SK-N-SH treated with all-trans-retinoic acid at 6 μM for 48 hours (cell line): Measurements from ENCODE around the gene ZNF618.
A peak's percentile ranks its signal among the peaks of the same experiment; 100 is the strongest.

Source experiments
- ATAC-seq: fragments of 200-7000 bp; cut with Tn5 transposase; 3 replicates; pipeline ENCODE4 v1.9.1; 2020; ENCODE audit warnings: mild to moderate bottlenecking, moderate library complexity
- ARNTL ChIP-seq: fragments of 450-650 bp; formaldehyde crosslinking; IDR thresholded peaks from 2 replicates; pipeline ENCODE4 v1.5.0; 2020; ENCODE audit warnings: low read depth, mild to moderate bottlenecking, moderate library complexity, borderline replicate concordance
- ESRRG ChIP-seq: fragments of 250-450 bp; sonication (Bioruptor Pico); IDR thresholded peaks from 2 replicates; pipeline ENCODE4 v1.6.1; 2021; ENCODE audit warnings: mild to moderate bottlenecking
- GLIS3 ChIP-seq: fragments of 250-450 bp; sonication (Bioruptor Pico); IDR thresholded peaks from 2 replicates; pipeline ENCODE4 v1.5.0; 2020; ENCODE audit warnings: mild to moderate bottlenecking, moderate library complexity
- ISL1 ChIP-seq: fragments of 250-450 bp; sonication (Bioruptor Pico); IDR thresholded peaks from 2 replicates; pipeline ENCODE4 v2.1.2; 2022; ENCODE audit warnings: mild to moderate bottlenecking, moderate library complexity
- OSR1 ChIP-seq: fragments of 250-450 bp; sonication (Bioruptor Pico); IDR thresholded peaks from 2 replicates; pipeline ENCODE4 v1.8.0; 2022; ENCODE audit warnings: moderate library complexity, mild to moderate bottlenecking, inconsistent platforms
- PPARA ChIP-seq: fragments of 250-450 bp; sonication (Bioruptor Pico); IDR thresholded peaks from 2 replicates; pipeline ENCODE4 v1.5.0; 2020; ENCODE audit warnings: mild to moderate bottlenecking, borderline replicate concordance
- RARB ChIP-seq: fragments of 250-450 bp; sonication (Bioruptor Pico); IDR thresholded peaks from 2 replicates; pipeline ENCODE4 v1.8.0; 2021; ENCODE audit warnings: mild to moderate bottlenecking, moderate library complexity
- SNAI2 ChIP-seq: fragments of 250-450 bp; sonication (Bioruptor Pico); IDR thresholded peaks from 2 replicates; pipeline ENCODE4 v1.5.0; 2020; ENCODE audit warnings: mild to moderate bottlenecking, moderate library complexity
- TCF4 ChIP-seq: fragments of 250-450 bp; sonication (Bioruptor Pico); IDR thresholded peaks from 2 replicates; pipeline ENCODE4 v1.8.0; 2021; ENCODE audit warnings: mild to moderate bottlenecking, moderate library complexity, borderline replicate concordance
- TOX ChIP-seq: fragments of 250-450 bp; sonication (Bioruptor Pico); IDR thresholded peaks from 2 replicates; pipeline ENCODE4 v1.8.0; 2021; ENCODE audit warnings: mild to moderate bottlenecking, moderate library complexity, borderline replicate concordance
- ZC3H10 ChIP-seq: fragments of 250-450 bp; sonication (Bioruptor Pico); IDR thresholded peaks from 2 replicates; pipeline ENCODE4 v1.5.1; 2021; ENCODE audit warnings: mild to moderate bottlenecking, moderate library complexity
- ZFP30 ChIP-seq: fragments of 450-650 bp; formaldehyde crosslinking; IDR thresholded peaks from 2 replicates; pipeline ENCODE4 v1.5.0; 2022; ENCODE audit warnings: mild to moderate bottlenecking, moderate library complexity
- ZNF565 ChIP-seq: fragments of 450-650 bp; formaldehyde crosslinking; conservative IDR thresholded peaks from 2 replicates; pipeline ENCODE4 v1.5.0; 2020; ENCODE audit warnings: low read depth, mild to moderate bottlenecking, moderate library complexity
- ZNF8 ChIP-seq: fragments of 450-650 bp; formaldehyde crosslinking; IDR thresholded peaks from 2 replicates; pipeline ENCODE4 v1.5.0; 2020; ENCODE audit warnings: mild to moderate bottlenecking, moderate library complexity
- TF ChIP-seq, protein P1 (sequence below): fragments of 250-450 bp; sonication (Bioruptor Pico); IDR thresholded peaks from 2 replicates; pipeline ENCODE4 v1.8.0; 2021; ENCODE audit warnings: low read depth, mild to moderate bottlenecking, moderate library complexity, borderline replicate concordance
- TF ChIP-seq, protein P2 (sequence below): fragments of 250-450 bp; sonication (Bioruptor Pico); IDR thresholded peaks from 2 replicates; pipeline ENCODE4 v1.5.1; 2020; ENCODE audit warnings: low read depth, mild to moderate bottlenecking, moderate library complexity
- TF ChIP-seq, protein P3 (sequence below): fragments of 250-450 bp; sonication (Bioruptor Pico); IDR thresholded peaks from 2 replicates; pipeline ENCODE4 v1.8.0; 2020; ENCODE audit warnings: mild to moderate bottlenecking, moderate library complexity, borderline replicate concordance
- TF ChIP-seq, protein P4 (sequence below): fragments of 250-450 bp; sonication (Bioruptor Pico); IDR thresholded peaks from 2 replicates; pipeline ENCODE4 v1.5.0; 2020; ENCODE audit warnings: mild to moderate bottlenecking, moderate library complexity
- TF ChIP-seq, protein P5 (sequence below): fragments of 250-450 bp; sonication (Bioruptor Pico); IDR thresholded peaks from 2 replicates; pipeline ENCODE4 v1.5.1; 2021; ENCODE audit warnings: mild to moderate bottlenecking, moderate library complexity

Gene ZNF618

DNA sequence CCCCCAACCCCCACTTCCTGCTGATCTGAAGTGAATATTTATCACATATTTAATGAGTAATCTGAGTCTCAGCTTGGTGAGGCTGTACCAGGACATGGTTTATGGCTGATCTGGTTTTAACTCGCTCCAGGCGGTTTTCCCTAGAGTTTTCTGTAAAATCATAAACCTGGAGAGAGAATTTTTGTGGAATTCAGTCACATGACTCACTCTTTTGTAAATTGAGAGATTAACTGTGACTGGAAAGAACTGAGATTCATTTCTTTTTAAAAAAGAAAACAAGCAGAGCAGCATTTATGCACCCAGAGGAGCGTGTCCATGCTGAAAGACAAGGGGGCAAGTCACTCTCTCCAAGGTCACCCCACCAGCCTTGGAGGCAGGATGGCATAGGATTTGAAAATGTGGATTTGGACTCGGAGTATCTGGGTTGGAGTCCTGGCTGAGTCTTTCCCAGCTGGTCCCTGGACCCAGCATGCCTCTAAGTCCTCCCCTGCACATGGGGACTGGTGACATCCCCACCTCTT is 81.8 kb downstream of the ZNF618 start:
- TF ChIP-seq ARNTL (CRISPR knock-in tag) (no peak), OSR1 (CRISPR knock-in tag) (no peak), ZNF8 (CRISPR knock-in tag) (no peak), TOX (CRISPR knock-in tag) (no peak), ZFP30 (CRISPR knock-in tag) (no peak), GLIS3 (CRISPR knock-in tag) (no peak), ZC3H10 (CRISPR knock-in tag) (no peak), PPARA (CRISPR knock-in tag) (no peak), RARB (CRISPR knock-in tag) (no peak), ESRRG (CRISPR knock-in tag) (no peak), TCF4 (CRISPR knock-in tag) (no peak), ZNF565 (CRISPR knock-in tag) (no peak)
- TF ChIP-seq, protein P1, sequence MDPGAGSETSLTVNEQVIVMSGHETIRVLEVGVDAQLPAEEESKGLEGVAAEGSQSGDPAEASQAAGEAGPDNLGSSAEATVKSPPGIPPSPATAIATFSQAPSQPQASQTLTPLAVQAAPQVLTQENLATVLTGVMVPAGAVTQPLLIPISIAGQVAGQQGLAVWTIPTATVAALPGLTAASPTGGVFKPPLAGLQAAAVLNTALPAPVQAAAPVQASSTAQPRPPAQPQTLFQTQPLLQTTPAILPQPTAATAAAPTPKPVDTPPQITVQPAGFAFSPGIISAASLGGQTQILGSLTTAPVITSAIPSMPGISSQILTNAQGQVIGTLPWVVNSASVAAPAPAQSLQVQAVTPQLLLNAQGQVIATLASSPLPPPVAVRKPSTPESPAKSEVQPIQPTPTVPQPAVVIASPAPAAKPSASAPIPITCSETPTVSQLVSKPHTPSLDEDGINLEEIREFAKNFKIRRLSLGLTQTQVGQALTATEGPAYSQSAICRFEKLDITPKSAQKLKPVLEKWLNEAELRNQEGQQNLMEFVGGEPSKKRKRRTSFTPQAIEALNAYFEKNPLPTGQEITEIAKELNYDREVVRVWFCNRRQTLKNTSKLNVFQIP (CRISPR knock-in tag), result no peak
- TF ChIP-seq, protein P2, sequence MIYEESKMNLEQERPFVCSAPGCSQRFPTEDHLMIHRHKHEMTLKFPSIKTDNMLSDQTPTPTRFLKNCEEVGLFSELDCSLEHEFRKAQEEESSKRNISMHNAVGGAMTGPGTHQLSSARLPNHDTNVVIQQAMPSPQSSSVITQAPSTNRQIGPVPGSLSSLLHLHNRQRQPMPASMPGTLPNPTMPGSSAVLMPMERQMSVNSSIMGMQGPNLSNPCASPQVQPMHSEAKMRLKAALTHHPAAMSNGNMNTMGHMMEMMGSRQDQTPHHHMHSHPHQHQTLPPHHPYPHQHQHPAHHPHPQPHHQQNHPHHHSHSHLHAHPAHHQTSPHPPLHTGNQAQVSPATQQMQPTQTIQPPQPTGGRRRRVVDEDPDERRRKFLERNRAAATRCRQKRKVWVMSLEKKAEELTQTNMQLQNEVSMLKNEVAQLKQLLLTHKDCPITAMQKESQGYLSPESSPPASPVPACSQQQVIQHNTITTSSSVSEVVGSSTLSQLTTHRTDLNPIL (CRISPR knock-in tag), result no peak
- TF ChIP-seq, protein P3, sequence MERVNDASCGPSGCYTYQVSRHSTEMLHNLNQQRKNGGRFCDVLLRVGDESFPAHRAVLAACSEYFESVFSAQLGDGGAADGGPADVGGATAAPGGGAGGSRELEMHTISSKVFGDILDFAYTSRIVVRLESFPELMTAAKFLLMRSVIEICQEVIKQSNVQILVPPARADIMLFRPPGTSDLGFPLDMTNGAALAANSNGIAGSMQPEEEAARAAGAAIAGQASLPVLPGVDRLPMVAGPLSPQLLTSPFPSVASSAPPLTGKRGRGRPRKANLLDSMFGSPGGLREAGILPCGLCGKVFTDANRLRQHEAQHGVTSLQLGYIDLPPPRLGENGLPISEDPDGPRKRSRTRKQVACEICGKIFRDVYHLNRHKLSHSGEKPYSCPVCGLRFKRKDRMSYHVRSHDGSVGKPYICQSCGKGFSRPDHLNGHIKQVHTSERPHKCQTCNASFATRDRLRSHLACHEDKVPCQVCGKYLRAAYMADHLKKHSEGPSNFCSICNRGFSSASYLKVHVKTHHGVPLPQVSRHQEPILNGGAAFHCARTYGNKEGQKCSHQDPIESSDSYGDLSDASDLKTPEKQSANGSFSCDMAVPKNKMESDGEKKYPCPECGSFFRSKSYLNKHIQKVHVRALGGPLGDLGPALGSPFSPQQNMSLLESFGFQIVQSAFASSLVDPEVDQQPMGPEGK (CRISPR knock-in tag), result no peak
- TF ChIP-seq, protein P4, sequence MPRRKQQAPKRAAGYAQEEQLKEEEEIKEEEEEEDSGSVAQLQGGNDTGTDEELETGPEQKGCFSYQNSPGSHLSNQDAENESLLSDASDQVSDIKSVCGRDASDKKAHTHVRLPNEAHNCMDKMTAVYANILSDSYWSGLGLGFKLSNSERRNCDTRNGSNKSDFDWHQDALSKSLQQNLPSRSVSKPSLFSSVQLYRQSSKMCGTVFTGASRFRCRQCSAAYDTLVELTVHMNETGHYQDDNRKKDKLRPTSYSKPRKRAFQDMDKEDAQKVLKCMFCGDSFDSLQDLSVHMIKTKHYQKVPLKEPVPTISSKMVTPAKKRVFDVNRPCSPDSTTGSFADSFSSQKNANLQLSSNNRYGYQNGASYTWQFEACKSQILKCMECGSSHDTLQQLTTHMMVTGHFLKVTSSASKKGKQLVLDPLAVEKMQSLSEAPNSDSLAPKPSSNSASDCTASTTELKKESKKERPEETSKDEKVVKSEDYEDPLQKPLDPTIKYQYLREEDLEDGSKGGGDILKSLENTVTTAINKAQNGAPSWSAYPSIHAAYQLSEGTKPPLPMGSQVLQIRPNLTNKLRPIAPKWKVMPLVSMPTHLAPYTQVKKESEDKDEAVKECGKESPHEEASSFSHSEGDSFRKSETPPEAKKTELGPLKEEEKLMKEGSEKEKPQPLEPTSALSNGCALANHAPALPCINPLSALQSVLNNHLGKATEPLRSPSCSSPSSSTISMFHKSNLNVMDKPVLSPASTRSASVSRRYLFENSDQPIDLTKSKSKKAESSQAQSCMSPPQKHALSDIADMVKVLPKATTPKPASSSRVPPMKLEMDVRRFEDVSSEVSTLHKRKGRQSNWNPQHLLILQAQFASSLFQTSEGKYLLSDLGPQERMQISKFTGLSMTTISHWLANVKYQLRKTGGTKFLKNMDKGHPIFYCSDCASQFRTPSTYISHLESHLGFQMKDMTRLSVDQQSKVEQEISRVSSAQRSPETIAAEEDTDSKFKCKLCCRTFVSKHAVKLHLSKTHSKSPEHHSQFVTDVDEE (CRISPR knock-in tag), result no peak
- TF ChIP-seq, protein P5, sequence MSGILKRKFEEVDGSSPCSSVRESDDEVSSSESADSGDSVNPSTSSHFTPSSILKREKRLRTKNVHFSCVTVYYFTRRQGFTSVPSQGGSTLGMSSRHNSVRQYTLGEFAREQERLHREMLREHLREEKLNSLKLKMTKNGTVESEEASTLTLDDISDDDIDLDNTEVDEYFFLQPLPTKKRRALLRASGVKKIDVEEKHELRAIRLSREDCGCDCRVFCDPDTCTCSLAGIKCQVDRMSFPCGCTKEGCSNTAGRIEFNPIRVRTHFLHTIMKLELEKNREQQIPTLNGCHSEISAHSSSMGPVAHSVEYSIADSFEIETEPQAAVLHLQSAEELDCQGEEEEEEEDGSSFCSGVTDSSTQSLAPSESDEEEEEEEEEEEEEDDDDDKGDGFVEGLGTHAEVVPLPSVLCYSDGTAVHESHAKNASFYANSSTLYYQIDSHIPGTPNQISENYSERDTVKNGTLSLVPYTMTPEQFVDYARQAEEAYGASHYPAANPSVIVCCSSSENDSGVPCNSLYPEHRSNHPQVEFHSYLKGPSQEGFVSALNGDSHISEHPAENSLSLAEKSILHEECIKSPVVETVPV (CRISPR knock-in tag), result no peak
- peak; percentile 85 for ATAC-seq

DNA sequence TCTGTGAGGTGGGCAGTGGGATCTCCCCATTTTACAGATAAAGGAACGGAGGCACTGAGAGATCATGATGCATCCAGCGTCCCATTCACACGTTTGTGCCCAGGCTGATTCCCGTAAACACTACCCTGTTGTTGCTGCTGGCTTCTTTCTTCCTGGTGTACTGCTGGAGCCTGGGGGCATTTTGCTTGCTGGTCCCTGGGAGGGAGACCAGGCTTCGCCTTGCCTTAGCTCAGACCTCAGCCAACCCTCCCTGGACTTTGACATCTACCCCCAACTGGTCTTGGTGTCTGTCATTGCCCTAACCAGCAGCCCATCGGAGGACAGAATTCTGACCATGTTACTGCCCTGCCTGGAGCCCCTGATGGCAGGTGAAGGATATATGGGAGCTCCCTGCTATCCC is 82.4 kb downstream of the ZNF618 start:
- ATAC-seq, result no peak

More for the DNA sequence above, 82.4 kb downstream of the ZNF618 start:
- TF ChIP-seq, protein P4 (CRISPR knock-in tag), result no peak
- TF ChIP-seq RARB (CRISPR knock-in tag) (no peak), ARNTL (CRISPR knock-in tag) (no peak), PPARA (CRISPR knock-in tag) (no peak), ESRRG (CRISPR knock-in tag) (no peak), OSR1 (CRISPR knock-in tag) (no peak), ISL1 (CRISPR knock-in tag) (no peak), SNAI2 (CRISPR knock-in tag) (no peak)
- TF ChIP-seq, protein P3 (CRISPR knock-in tag), result no peak
- TF ChIP-seq, protein P2 (CRISPR knock-in tag), result no peak
